Hepatocyte (in vitro differentiated cells): ENCODE measurements around the gene LIPC.

Experiments used
- CTCF ChIP-seq: fragments of 200-600 bp; sonication (generic); IDR thresholded peaks from 2 replicates; pipeline ENCODE4 v1.5.1; 2016; ENCODE audit warnings: antibody characterized with exemption, mild to moderate bottlenecking; ENCODE audit not compliant: poor library complexity
- EZH2 ChIP-seq: fragments of 200-600 bp; sonication (generic); IDR thresholded peaks from 2 replicates; pipeline ENCODE4 v1.6.1; 2016; ENCODE audit warnings: antibody characterized with exemption, mild to moderate bottlenecking, borderline replicate concordance

- TF ChIP-seq CTCF: no peak
- no peak for TF ChIP-seq EZH2
These were observed 20.0 kb downstream of the LIPC start for GRCh38 chr15:58451826-58452225.
